Liver (tissue), 2 donors: ENCODE measurements around the gene ZNF678.

Experiments used
- FOXA2 ChIP-seq: IDR thresholded peaks from 2 replicates; pipeline ENCODE4 v1.6.1; 2016; ENCODE audit warnings: antibody characterized with exemption
- TF ChIP-seq, protein P1 (sequence below): fragments of 150-350 bp; IDR thresholded peaks from 2 replicates; pipeline ENCODE4 v1.5.1; 2017; ENCODE audit warnings: improper control_type of control experiment, low read depth, low read length; ENCODE audit not compliant: missing input control
- donor health status: healthy.

- TF ChIP-seq, protein P1, sequence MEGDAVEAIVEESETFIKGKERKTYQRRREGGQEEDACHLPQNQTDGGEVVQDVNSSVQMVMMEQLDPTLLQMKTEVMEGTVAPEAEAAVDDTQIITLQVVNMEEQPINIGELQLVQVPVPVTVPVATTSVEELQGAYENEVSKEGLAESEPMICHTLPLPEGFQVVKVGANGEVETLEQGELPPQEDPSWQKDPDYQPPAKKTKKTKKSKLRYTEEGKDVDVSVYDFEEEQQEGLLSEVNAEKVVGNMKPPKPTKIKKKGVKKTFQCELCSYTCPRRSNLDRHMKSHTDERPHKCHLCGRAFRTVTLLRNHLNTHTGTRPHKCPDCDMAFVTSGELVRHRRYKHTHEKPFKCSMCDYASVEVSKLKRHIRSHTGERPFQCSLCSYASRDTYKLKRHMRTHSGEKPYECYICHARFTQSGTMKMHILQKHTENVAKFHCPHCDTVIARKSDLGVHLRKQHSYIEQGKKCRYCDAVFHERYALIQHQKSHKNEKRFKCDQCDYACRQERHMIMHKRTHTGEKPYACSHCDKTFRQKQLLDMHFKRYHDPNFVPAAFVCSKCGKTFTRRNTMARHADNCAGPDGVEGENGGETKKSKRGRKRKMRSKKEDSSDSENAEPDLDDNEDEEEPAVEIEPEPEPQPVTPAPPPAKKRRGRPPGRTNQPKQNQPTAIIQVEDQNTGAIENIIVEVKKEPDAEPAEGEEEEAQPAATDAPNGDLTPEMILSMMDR: no peak
- no peak for TF ChIP-seq FOXA2
Measured at GRCh38 chr1:227654431-227654830, 91.1 kb downstream of the ZNF678 start.
